Peyer's patch (tissue), 4 donors: Measurements from ENCODE around the gene TCF19.

Experiments
- POLR2A ChIP-seq, 2 donors: fragments of 450-650 bp; IDR thresholded peaks; one replicate each; pipeline ENCODE4 v1.5.1; 2017; ENCODE audit warnings: antibody characterized with exemption in 2 of 2, mild to moderate bottlenecking in 2 of 2, moderate library complexity in 2 of 2
- TF ChIP-seq, protein P1 (sequence below), 6 experiments: fragments of 450-650 bp in 4 of 6; fragments of 200-600 bp in 2 of 6; sonication (generic) in 1 of 6; IDR thresholded peaks; one replicate each; pipeline ENCODE4 v1.5.1; 2017 to 2019; ENCODE audit warnings: antibody characterized with exemption in 6 of 6, mild to moderate bottlenecking in 3 of 6, moderate library complexity in 1 of 6

GRCh38 chr6:31115941-31116560 is 42.3 kb upstream of the TCF19 start:
- TF ChIP-seq, protein P1, sequence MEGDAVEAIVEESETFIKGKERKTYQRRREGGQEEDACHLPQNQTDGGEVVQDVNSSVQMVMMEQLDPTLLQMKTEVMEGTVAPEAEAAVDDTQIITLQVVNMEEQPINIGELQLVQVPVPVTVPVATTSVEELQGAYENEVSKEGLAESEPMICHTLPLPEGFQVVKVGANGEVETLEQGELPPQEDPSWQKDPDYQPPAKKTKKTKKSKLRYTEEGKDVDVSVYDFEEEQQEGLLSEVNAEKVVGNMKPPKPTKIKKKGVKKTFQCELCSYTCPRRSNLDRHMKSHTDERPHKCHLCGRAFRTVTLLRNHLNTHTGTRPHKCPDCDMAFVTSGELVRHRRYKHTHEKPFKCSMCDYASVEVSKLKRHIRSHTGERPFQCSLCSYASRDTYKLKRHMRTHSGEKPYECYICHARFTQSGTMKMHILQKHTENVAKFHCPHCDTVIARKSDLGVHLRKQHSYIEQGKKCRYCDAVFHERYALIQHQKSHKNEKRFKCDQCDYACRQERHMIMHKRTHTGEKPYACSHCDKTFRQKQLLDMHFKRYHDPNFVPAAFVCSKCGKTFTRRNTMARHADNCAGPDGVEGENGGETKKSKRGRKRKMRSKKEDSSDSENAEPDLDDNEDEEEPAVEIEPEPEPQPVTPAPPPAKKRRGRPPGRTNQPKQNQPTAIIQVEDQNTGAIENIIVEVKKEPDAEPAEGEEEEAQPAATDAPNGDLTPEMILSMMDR (IDR thresholded peaks at IDR 0.05), result no peak
- TF ChIP-seq POLR2A (IDR thresholded peaks at IDR 0.05), result no peak
